NCI-H510A treated with DMSO at 0.1 percent for 48 hours (cell line): ENCODE measurements around the gene JPH3.
"Not testable (repeated sequence)": the region's sequence is repeated elsewhere in the genome, so short reads cannot be mapped to it uniquely, and the experiment has no call there.

ENCODE experiments used
- DNase-seq: peaks from one replicate; lab custom pipeline; 2025; lab: John Stamatoyannopoulos, UW

The JPH3 gene

GRCh38 chr16:87715231-87715630, 112.9 kb downstream of the JPH3 start:
- DNase-seq = no peak

DNA sequence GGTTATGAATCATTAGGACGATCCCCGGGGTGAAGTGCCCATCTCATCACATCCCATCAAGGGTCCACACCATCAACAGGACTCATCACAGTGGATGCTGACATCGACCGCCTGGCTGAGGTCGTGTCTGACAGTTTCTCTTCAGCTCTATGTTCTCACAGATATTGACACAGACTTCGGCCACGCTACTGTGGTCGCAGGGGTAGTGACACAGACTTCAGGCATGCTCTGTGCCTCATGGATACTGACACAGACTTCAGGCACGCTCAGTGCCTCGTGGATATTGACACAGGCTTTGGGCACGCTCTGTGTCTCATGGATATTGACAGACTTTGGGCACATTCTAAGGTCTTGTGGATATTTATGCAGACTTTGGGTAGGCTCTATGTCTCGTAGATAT, 113.3 kb downstream of the JPH3 start:
- DNase-seq = no peak

GRCh38 chr16:87718831-87719230, 116.5 kb downstream of the JPH3 start:
- DNase-seq = not testable (repeated sequence)

DNA sequence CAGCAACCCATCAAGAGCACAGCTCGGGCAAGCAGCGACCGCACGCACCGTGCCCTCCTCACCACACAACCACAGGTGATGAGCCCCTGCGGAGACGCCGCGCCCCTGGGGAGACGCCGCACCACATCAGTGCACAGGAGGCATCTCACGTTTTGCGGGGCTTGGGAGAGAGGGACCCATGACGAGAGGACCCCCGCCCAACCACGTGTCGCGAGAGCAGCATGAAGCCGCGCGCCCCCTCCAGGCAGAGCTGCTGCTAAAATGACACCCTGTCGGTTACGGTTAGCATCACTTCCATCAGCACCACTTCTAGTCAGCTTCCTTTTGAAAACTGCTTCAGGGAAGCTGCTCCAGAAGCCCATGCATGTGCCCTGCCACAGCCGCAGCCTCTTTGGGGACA, 118.1 kb downstream of the JPH3 start:
- no peak for DNase-seq

GRCh38 chr16:87721622-87722585, 119.6 kb downstream of the JPH3 start:
- DNase-seq = no peak

DNA sequence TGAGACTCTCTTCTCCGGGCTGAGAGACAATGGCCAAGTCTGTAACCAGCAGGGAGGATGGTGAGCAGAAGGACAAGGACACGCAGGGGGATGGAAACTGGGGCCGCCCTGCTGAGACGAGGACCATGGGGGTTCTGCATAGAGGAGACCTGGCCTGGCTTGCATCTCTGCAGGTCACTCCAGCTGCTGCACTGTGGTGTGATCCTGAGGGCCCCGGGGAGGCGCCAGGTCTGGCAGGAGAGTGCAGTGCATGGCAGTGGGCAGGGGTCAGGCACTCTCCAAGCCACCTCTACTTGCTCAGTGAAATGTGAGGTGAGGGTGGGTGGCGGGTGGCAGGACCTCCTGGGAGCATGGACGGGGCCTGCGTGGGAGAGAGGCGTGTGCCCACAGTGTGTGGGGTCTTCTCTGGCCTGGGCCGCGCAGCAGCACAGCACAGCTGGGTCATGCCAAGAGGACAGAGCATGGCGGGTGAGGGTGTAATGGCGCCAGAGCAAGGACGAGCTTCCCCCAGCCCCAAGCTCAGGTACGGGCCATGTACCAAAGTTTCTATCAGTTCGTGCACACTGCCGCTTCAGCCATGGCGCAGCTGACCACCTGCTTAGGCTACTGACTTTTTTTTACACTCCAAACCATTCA, 120.4 kb downstream of the JPH3 start:
- no peak for DNase-seq

GRCh38 chr16:87723226-87723623, 120.9 kb downstream of the JPH3 start:
- DNase-seq = peak; percentile 92

DNA sequence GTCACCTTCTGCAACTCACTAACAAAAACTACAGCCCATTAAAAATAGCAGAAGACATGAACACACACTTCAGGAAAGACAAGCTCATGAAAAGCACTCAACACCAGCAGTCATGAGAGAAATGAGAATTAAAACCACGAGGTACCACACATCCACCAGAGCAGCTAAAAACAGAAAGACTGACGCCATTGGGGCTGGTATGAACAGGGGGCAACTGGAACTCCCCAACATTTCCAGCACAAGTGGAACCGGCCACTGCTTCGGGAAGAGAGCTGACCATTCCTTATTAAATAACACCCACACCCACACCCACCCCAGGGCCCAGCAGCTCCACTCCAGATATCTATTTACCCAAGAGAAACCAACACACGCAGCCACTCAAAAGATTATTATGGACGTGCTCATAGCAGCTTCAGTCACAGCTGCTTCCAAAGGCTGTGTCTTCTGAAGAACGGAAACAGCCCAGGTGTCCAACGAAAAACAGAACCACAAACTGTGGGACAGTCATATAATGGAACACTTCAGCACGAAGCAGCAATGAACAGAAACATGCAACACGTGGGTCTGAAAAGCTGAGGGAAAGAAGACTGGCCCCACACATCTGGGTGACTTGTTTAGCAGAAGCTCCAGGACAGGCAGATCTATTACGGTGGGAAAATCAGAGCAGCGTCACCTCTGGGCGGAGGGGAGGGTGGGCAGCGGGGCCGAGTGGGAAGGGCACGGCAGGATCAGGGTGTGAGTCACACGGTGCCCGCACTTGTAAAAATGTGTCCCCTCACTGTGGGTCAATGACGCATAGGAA, 122.4 kb downstream of the JPH3 start:
- peak; percentile 46 for DNase-seq

DNA sequence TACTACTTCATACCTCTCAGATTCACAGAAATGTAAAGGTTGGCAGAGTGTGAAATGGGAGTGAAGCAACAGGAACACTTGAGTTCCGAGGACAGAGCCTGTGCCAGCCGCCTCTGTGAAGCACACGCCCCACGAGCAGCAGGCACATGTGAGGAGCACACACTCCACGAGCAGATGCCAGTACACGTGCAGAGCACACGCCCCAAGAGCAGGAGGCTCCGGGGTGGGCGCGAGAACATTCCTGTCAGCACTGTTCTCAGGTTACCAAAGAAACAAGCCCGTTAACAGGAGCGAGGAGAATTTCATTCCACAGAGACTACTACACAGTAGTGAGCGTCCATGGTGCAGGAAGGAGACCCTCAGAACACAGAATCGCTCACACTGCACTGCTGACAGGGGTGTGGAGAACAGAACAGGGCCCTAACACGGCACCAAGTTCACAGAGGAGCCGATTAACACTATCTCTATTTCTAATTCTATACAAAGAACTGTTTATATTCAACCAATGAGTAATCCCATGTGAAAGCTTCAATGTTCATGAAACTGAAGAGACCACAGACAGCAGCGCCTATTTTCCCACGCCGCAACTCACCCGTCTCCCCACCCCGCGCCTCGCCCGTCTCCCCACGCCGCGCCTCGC, 123.4 kb downstream of the JPH3 start:
- DNase-seq = peak; percentile 9

DNA sequence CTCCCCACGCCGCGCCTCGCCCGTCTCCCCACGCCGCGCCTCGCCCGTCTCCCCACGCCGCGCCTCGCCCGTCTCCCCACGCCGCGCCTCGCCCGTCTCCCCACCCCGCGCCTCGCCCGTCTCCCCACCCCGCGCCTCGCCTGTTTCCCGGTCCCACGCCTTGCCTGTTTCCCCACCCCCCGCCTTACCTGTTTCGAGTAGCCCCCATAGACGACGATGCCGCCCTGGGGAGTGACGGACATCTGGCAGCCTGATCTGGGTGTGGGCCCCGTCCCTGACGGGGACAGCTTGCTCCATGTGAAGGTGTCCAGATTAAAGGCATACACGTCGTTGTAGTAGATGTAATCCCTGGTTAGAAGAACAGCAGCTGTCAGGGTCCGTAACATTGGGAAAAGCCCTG, 124.3 kb downstream of the JPH3 start:
- DNase-seq = not testable (repeated sequence)

DNA sequence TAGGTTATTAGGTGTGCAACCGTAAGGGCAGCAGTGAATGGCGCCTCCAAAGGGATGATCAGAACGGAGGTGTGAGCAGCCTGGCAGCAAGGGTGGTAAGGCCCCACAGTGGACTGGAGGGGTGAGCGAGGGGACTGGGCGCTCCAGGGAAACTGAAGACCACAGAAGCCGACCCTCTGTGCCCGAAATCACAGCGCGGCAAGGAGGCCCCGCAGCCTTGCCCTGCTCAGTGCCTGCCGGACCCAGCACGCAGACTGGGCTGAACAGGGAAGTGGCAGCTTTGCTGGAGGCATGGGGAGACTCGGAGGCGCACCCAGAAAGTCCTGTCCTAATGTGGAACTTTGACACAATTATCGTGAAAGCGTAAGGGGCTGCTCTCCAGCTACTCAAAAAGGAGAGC, 125.0 kb downstream of the JPH3 start:
- no peak for DNase-seq

- DNase-seq = no peak
These were observed 125.7 kb downstream of the JPH3 start for GRCh38 chr16:87728026-87728425.

- DNase-seq = no peak
These were observed 127.1 kb downstream of the JPH3 start for GRCh38 chr16:87729266-87729954.

GRCh38 chr16:87731607-87732006, 129.3 kb downstream of the JPH3 start:
- no peak for DNase-seq

DNA sequence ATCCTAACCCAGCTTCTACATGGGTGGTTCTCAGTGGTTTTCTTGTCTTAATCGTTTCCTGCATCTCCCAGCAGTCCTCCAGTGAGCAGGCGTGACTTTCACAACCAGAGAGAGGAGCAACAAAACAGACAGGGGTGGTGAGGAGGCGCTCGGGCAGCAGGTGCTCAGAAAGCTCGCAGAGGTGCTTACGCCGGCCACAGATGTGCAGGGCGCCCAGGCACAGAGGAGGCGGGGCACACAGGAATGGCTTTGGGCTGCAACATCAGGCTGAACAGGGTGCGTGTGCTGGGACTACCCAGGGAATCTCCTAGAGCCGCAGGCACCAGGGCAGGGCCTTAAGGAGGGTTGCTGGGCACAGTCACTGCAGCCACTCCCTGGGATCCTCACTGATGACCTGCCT, 130.9 kb downstream of the JPH3 start:
- peak; percentile 52 for DNase-seq

GRCh38 chr16:87734644-87735043, 132.3 kb downstream of the JPH3 start:
- no peak for DNase-seq

DNA sequence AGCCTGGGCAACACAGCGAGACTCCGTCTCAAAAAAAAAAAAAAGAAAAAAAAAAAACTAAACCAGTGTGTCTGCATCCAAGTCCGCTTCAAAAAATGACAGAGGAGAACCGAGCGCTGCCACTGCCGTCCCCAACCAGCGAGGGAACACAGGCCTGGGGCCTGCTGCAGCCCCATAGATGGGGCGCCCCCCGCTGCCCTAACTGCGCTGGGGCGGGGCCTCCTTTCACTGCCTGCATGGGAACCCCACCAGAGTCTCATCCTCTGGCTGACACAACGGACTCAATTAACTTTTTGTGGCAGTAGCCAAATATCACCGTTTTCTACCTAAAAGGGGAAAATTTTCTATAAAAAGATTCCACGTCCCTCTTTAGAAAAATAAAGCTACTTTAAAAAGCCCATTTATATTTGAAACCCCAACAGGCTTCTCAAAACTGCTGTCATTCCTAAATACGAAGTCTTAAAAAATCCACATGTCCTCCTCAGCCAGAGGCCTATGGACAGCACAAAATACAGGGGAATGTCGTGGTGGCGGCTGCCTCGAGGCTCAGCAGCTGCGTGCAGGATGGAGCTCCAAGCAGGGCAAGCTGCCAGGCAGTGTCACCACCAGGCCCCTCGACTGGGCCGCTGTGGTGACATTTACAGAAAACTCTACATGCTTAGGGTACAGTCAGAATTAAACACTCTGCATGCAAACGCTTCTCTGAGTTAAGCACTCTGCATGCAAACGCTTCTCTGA, 133.1 kb downstream of the JPH3 start:
- DNase-seq = no peak

DNA sequence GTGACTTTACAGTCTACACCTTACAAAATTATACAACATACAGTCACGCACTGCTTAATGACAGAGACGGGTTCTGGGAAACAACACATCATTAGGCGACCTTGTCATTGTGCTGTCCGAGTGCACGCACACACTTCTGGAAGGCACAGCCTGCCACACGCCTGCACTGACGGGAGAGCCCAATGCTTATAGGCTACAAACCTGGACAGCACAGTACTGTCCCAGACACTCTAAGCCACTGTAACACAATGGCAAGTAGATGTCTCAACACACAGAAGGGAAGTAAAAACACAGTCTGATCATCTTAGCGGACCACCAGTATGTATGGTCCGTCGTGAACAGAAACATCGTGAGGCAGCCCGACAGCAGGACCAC, 133.7 kb downstream of the JPH3 start:
- no peak for DNase-seq

DNA sequence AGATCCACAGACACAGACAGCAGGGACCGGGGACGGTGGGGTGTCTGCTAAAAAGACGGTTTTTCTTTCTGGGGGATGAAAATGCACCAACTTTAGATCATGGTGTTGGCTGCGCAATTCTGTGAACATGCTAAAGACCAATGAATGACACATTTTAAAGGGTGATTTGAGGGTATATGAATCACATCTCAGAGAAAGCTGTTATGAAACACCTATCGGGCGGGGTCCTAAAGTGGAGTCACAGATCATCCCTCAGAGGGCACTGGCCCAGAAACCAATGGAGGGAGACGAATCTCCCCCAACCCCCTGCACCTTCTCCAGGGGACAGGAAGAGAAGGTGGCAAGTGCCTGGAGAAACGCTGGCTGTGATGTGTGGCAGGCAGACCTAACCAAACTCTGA, 137.5 kb downstream of the JPH3 start:
- DNase-seq = no peak

DNA sequence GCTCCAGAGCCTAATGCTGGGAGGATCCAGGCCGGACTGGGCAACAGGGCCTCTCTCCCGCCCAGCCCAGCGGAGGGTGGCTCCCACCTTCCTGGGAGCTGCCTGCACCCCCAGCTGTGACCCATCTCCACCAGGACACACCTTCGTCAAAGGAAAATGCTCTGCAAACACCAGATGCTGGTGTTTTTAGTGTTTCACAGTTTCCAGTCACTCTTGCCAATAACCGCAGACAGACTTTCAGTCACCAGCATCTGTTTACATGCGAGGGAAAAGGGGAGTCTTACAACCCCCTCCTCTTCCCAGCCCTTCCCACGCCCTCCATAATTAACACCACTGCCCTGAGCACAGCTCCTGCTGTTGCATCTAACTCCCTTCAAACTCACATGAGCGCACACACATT, 138.1 kb downstream of the JPH3 start:
- DNase-seq = no peak

DNA sequence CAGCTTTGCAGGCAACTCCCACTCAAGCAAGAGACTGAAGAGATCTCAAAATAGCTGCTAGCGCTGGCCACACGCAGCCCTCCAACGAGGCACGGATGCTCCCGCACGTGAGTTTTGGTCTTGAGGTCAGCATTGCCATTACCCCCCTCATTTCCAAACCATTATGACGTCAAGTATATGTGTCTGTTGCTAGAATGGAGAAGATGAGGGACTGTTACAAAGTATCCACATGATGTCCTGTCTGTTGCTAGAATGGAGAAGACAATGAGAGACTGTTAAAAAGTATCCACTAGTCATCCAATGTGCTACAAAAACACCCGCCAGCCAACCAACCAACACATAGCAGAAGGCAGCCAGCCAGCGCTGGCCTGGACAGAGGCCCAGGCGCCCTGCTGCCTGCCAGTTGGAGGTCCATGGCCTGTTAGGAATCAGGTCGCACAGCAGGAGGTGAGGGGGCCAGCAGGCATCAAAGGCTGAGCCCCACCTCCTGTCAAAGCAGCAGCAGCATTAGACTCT, 138.7 kb downstream of the JPH3 start:
- no peak for DNase-seq
